SU-DHL-6 (cell line): ENCODE measurements around the gene FAP.

Experiments used
- H2AFZ ChIP-seq: fragments of 200-600 bp; sonication (generic); 2 replicates; pipeline ENCODE4 v1.6.1; 2014; ENCODE audit warnings: low read depth, mild to moderate bottlenecking, moderate library complexity, mixed read lengths, antibody characterized with exemption, low read length; ENCODE audit not compliant: severe bottlenecking
- H3F3A ChIP-seq: fragments of 200-600 bp; shearing (Covaris generic); 2 replicates; pipeline ENCODE4 v1.6.0; 2016; ENCODE audit warnings: antibody characterized with exemption, mild to moderate bottlenecking; ENCODE audit not compliant: insufficient read depth
- H3K27ac ChIP-seq: fragments of 200-600 bp; sonication (generic); 2 replicates; pipeline ENCODE4 v1.5.1; 2016; ENCODE audit warnings: low read depth, mild to moderate bottlenecking, low read length, moderate library complexity, mixed read lengths
- H3K27me3 ChIP-seq: fragments of 200-600 bp; sonication (generic), shearing (Covaris generic); 2 replicates; pipeline ENCODE4 v1.6.0; 2014; ENCODE audit warnings: mild to moderate bottlenecking, low read length
- H3K36me3 ChIP-seq: fragments of 200-600 bp; sonication (generic); 2 replicates; pipeline ENCODE4 v1.6.1; 2014; ENCODE audit warnings: mild to moderate bottlenecking, low read length, mixed read lengths
- H3K4me2 ChIP-seq: fragments of 300-600, 200-600 bp; shearing (Covaris generic), sonication (generic); 2 replicates; pipeline ENCODE4 v1.6.0; 2014; ENCODE audit warnings: low read length, low read depth, mild to moderate bottlenecking; ENCODE audit not compliant: poor library complexity, severe bottlenecking
- H3K4me3 ChIP-seq: fragments of 200-600 bp; sonication (generic); 2 replicates; pipeline ENCODE4 v1.5.1; 2014; ENCODE audit warnings: antibody characterized with exemption, low read length, mild to moderate bottlenecking, mixed read lengths; ENCODE audit not compliant: insufficient read depth, poor library complexity, severe bottlenecking
- H3K79me2 ChIP-seq: fragments of 200-600 bp; sonication (generic); 2 replicates; pipeline ENCODE4 v1.6.1; 2014; ENCODE audit warnings: mild to moderate bottlenecking, low read length, moderate library complexity; ENCODE audit not compliant: insufficient read depth
- H3K9ac ChIP-seq: fragments of 200-600 bp; sonication (generic); 2 replicates; pipeline ENCODE4 v1.7.0; 2014; ENCODE audit warnings: mild to moderate bottlenecking, low read length
- H3K9me2 ChIP-seq: fragments of 200-600 bp; sonication (generic); replicated peaks from 2 replicates; pipeline ENCODE4 v1.6.1; 2014; ENCODE audit warnings: low read length; ENCODE audit not compliant: insufficient read depth
- H3K9me3 ChIP-seq: fragments of 200-600 bp; sonication (generic); 2 replicates; pipeline ENCODE4 v1.6.1; 2014; ENCODE audit warnings: low read length, mixed read lengths; ENCODE audit not compliant: insufficient read depth
- H4K20me1 ChIP-seq: fragments of 200-600 bp; sonication (generic); 2 replicates; pipeline ENCODE4 v1.6.1; 2014; ENCODE audit warnings: low read depth, mild to moderate bottlenecking, antibody characterized with exemption, low read length, moderate library complexity, mixed read lengths
- CTCF ChIP-seq: fragments of 200-600 bp; sonication (generic); IDR thresholded peaks from one replicate; pipeline ENCODE4 v1.5.1; 2017; ENCODE audit warnings: antibody characterized with exemption, mild to moderate bottlenecking, low read length, moderate library complexity; ENCODE audit not compliant: insufficient read depth, poor library complexity, severe bottlenecking
- EZH2phosphoT487 ChIP-seq: fragments of 200-600 bp; sonication (generic), shearing (Covaris generic); conservative IDR thresholded peaks from 2 replicates; pipeline ENCODE4 v1.6.1; 2018; ENCODE audit warnings: mild to moderate bottlenecking, antibody characterized with exemption, low read length, moderate library complexity, mixed read lengths

FAP gene

GRCh38 chr2:162196638-162197037 lies 46.6 kb downstream of the FAP start:
- no peaks in the 10 kb centered on the region for H3F3A ChIP-seq
- no peak overlapping the region for H3K4me3 ChIP-seq
- no peak overlapping the region for H3K27ac ChIP-seq
- no peak overlapping the region for H3K9ac ChIP-seq
- no peaks in the 10 kb centered on the region for H3K9me2 ChIP-seq
- H3K36me3 ChIP-seq: no peaks in the 10 kb centered on the region
- TF ChIP-seq EZH2phosphoT487 (no peak), CTCF (no peak)
- no peaks in the 10 kb centered on the region for H3K9me3 ChIP-seq
- no peak overlapping the region for H3K4me2 ChIP-seq
- H3K79me2 ChIP-seq: no peaks in the 10 kb centered on the region
- H2AFZ ChIP-seq: no peak overlapping the region
- no peaks in the 10 kb centered on the region for H3K27me3 ChIP-seq
- H4K20me1 ChIP-seq: no peaks in the 10 kb centered on the region

GRCh38 chr2:162188451-162188850 lies 54.8 kb downstream of the FAP start:
- H3K27me3 ChIP-seq: no peaks in the 10 kb centered on the region
- H3K9ac ChIP-seq: no peak overlapping the region
- H3K36me3 ChIP-seq: no peaks in the 10 kb centered on the region
- no peaks in the 10 kb centered on the region for H3K9me2 ChIP-seq
- H3K4me3 ChIP-seq: no peak overlapping the region
- H3K9me3 ChIP-seq: no peaks in the 10 kb centered on the region
- no peaks in the 10 kb centered on the region for H4K20me1 ChIP-seq
- H3K79me2 ChIP-seq: no peaks in the 10 kb centered on the region
- no peaks in the 10 kb centered on the region for H3F3A ChIP-seq
- no peak overlapping the region for H3K27ac ChIP-seq
- no peak overlapping the region for H3K4me2 ChIP-seq
- H2AFZ ChIP-seq: no peak overlapping the region
- no peak for TF ChIP-seq EZH2phosphoT487
- no peak for TF ChIP-seq CTCF

GRCh38 chr2:162185541-162186232 lies 57.6 kb downstream of the FAP start:
- H3K9ac ChIP-seq: no peak overlapping the region

More at GRCh38 chr2:162185541-162186232, 57.6 kb downstream of the FAP start:
- Histone ChIP-seq H3K79me2 (no peaks in the 10 kb centered on the region), H3K4me2 (no peak overlapping the region), H3K9me2 (no peaks in the 10 kb centered on the region), H3K36me3 (no peaks in the 10 kb centered on the region), H4K20me1 (no peaks in the 10 kb centered on the region), H3K4me3 (no peak overlapping the region), H3K27me3 (no peaks in the 10 kb centered on the region), H3K27ac (no peak overlapping the region), H2AFZ (no peak overlapping the region), H3F3A (no peaks in the 10 kb centered on the region), H3K9me3 (no peaks in the 10 kb centered on the region)
- TF ChIP-seq EZH2phosphoT487: no peak
- no peak for TF ChIP-seq CTCF
